HG02610 (cell line): Measurements from ENCODE around the gene ARL2.

ENCODE experiments used
- ATAC-seq: cut with Tn5 transposase; IDR thresholded peaks from one replicate; pipeline ENCODE4 v1.9.1; 2021; ENCODE audit warnings: mild to moderate bottlenecking, moderate library complexity; ENCODE audit not compliant: unreplicated experiment

The ARL2 gene

DNA sequence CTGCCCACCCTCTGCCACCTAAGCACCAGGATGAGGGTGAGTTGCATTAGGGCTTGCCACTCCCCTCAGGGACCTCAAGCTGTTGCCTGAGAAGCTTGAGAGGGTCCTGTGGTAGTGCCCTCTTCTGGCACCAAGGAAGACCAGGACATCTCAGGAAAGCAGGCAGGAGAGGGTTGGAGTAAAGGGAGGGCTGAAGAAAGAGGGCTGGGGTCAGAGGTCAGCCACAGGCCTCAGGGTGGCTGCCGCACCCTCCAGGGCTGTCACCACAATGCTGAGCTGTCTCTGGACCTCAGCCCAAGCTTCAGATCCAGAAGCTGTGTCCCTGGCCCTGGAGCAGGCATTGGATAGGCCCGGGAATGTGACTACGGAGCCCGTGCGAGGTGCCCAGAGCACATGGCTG, 31.1 kb downstream of the ARL2 start:
- ATAC-seq, result no peak

DNA sequence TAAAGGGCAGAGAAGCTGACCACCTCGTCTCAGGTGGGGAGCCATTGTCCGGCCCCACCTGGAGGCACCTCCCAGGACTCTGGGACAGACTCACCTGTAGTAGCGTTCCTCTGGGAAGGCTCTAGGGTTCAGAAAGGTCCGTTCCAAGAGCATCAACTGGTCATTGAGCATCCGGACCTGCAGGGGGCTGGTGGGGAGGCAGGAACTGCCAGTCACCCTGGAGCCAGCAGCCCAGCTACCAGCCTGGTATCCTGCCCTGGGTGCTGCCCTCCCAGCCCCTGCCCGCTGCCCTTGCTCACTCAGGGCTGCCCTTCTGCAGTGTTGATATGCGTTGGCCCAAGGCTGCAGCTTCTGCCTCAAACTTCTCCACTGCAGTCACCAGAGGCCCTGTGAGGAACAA, 31.8 kb downstream of the ARL2 start:
- no peak for ATAC-seq

DNA sequence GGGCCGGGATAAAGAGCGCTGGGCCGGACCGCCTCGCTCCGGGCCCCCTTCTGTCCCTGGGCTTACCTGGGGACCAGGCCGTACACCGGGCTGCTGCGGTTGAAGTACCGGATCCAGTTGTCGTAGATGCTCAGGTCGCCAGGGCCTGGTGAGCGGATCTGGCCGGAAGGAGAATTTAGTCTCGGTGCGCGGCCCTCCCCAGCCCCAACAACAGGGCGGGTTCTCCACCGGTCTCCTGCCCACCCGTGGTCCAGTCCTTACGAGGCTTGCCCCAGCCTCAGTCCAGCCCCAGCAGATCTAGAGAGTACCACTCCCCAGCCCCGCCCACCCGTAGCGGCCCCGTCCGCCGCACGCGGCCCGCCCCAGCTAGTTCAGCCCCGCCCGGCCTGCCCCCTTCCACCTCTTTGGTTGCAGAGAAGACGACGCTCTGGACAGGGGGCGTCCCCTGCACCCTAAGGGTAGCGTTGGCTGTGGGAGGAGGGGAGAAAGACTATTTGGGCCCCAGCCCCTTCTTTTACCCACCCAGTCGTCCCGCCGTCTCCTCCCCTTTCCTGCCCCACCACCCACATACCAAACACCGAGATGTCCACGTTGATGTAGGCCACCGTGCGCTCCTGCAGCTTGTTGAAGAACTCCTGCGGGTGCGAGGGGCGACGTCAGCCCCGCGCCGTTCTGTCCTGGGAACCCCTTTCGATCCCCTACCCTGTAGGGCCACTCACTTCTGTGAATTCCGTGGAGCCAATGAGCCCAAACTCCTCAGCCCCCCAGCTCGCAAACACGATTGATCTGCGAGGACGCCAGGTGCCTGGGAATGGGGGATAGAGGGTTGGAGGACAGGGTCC, 33.8 kb downstream of the ARL2 start:
- no peak for ATAC-seq

DNA sequence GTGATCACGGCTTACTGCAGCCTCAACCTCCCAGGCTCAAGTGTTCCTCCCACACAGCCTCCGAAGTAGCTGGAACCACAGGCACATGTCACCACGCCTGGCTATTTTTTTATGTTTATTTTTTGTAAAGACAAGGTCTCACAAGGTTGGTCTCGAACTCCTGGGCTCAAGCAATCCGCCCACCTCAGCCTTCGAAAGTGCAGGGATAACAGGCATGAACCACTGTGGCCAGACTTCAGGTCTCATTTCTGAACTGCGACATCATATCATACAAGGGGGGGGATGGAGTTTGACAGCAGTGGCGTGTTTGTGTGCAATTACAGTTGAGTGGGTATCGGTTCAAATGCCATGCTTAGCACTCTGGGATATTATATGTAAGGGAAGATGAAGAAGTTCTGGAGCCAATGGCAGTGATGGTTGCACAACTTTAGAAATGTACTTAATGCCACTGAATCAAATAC, 37.5 kb downstream of the ARL2 start:
- ATAC-seq, result no peak

DNA sequence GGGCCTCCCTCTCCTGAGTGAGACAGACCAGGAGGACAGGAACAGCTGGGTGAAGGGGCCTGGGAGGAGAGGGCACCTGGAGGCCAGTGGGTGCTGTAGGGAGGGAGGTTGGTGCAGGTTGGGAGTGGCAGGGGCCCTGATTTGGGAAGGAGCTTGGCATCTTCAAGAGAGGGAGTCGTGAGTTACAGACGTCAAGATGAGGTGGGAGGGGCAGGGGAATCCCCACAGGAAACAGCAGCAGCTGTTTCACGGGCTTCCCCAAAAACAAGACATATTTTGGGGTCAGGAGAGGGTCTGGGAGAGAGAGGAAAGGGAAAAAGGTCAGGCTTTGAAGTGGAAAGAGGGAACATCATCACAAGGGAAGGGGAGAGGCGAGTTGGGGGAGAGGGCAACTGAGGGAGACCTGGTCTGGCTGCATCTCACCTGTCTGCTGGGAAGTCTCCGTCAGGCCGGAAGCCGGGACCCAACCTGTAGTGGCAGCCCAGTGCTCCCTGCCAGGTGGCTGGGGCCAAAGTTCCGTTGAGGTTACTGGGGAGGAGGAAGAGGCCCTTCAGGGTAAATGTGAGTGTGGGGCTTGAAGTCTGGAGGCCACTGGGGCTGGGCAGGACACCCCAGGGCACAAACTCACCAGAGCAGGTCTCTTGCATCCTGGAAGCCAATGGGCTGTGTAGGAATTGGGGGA, 40.0 kb downstream of the ARL2 start:
- no peak for ATAC-seq

DNA sequence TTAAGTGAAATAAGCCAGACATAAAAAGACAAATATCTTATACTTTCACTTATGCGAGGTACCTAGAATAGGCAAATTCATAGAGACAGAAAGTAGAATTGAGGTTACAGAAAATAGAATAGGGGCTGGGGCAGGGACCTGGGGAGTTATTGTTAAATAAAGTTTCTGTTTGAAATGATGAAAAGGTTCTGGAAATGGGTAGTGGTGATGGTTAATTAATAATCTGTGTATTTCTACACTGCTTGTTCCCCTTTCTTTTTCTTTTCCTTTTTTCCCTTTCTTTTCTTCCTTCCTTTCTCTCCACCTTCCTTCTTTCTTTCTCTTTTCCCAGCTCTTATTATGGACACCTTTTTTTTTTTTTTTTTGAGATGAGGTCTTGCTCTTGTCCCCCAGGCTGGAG, 41.6 kb downstream of the ARL2 start:
- no peak for ATAC-seq

DNA sequence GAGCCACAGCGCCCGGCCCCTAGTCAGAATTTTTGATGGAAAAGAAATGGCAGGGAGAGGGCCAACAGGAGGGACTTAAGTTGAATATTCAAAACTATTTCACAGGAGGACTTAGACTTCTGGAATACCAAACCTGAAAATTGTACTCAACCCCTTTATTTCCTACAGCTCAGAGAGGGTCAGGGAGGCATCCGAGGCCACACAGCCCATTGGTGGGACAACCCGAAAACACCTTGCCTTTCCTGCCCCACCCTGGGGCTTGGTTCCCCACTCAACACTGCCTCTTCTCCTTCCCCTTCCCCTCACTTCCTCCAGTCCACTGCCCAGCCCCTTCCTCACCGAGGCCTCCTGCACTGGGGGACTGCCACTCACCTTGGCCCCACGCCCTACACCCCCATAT, 43.0 kb downstream of the ARL2 start:
- no peak for ATAC-seq

DNA sequence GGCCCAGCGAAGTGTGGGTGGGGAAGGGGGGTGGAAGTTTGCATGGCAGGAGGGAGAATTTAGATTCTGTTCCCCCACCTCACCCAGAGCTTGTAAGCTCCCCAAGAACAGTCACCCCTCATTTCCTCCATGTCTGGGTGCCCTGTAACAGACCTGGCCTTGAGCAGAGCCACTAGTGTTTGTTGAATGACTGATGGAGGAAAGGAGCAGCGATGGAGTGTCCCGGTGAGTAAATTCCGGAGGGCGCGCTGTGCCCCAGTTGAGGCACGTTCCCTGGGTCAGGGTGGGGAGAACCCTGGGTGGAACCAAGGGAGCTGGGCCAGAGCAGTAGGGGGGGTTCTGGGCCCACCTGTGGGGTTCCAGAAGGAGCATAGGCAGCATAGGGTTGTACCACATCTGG, 43.6 kb downstream of the ARL2 start:
- no peak for ATAC-seq

DNA sequence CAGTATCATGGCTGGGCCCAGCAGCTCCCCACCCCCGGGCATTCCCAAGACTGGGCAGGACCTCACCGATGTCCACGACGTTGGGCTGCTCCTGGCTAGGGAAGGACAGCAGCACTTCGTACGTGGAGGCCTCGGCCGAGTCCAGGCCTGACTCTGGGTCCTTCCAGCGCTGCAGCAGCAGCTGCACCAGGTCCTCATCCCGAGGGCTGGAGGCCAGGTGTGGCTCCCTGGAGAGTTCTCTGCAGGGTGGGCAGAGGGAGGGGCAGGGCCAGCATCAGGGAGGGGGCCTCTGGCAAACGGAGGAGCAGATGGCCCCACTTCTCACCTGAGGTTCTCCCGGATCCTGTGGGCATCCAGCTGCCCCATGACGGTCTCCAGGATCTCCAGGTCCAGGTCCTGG, 44.1 kb downstream of the ARL2 start:
- no peak for ATAC-seq

DNA sequence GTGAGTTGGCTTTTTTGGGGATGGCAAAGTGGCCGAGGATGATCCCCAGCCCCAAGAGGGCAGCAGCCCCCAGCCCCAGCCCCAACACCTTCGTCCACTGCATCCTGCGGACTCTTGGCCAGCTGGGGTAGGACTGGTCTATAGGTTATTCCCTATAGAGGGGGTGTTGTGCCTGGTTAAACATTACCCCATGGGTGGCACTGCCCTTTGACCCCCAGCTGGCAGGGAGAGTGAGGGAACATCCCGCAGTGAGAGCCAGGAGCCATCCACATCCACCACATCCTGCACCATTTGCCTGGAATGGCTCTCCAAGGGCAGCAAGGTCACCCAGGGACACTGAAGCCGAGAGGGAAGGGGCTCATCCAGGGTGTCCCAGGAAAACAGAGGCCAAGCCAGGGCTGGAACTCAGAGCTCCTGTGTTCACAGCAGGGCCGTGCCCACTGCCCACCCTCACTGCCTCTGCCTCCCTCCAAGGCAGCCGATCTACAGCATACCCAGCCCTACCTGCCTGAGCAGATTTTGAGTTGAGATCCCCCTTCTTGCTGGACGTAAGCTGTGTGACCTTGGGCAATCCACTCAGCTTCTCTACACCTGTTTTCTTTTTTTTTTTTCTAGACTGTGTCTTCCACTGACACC, 44.6 kb downstream of the ARL2 start, which contains the start of gene NAALADL1:
Gene NAALADL1 (minus strand): TSS at position 135 of the 636 bp plus-strand sequence. CDS start 32 bp downstream, at position 103.
- no peak for ATAC-seq

DNA sequence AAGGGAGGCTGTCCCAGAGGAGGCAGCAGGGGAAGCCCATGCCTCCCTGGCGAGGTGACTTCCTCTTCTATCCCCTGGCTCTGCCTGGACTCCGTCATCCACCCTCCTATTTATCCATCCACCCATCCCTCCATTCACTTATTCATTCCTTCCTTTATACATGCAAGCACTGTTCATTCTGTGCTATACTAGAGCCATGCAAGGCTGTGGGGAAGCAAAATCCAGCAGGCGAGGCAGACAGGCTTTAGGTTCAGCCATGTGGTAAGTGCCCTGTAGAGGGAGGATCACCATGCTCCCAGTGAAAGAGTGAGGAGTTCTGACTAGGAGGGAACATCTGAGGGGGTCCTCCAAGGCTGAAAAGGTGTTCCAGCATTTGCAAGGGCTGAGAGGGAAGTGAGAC, 45.6 kb downstream of the ARL2 start:
- ATAC-seq, result no peak

DNA sequence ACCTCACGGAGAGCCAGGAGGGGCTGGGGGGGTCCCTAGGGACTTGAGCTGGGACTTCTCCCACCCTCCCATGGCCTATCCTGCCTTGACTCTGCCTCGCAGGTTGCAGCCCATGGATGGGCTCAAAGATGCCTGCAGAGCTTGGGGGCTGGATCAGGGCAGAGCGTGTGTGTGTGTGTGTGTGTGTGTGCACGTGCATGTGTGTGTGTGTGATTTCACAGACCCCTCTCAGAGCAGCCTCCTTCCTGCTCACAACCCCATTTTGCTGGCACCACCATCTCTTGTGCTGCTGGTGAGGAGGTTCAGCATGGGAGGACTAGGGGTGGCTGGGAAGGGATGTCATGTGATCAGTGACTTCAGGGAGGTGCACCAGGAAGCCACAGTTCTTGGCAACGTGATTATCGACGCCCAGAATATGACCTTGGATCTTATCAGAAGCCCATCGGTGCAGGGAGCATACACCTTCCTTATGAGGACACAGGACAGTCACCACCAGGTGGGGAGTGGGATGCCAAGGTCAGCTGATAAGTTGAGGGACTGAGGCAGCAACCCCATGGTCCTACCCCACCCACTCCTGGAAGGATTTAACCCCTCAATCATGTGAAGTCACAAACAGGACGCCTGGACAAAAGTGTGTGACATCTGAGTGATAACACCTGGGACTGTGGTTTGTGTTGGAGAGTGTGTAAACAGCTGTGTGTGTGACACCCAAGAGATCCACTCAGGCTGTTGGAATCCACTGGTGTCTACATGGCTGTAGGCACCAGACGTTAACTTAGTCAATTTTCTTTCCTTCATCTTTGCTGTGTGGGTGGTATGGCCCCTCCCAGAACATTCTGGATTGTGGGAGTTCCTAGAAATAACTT, 46.2 kb downstream of the ARL2 start:
- no peak for ATAC-seq

DNA sequence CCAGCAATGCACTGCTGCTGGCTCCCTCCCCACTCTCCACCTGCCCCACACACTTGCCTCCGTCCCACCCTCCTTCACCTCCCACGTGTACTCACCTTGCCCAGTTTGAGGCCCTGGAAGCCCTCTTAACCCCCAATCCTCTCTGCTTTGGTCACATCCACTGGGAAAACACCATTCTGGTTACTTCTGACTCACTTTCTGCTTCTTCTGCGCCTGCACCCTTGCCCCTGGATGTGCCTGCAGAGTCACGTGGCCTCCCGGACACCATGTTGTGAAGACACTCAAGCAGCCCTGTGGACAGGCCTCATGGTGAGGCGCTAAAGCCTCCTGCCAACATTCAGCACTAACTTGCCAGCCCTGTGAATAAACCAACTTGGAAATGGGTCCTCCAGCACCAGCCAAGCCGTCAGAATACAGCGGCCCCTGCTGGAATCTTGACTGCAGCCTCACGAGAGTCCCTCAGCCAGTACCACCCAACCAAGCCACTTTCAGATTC, 47.0 kb downstream of the ARL2 start:
- ATAC-seq, result no peak

DNA sequence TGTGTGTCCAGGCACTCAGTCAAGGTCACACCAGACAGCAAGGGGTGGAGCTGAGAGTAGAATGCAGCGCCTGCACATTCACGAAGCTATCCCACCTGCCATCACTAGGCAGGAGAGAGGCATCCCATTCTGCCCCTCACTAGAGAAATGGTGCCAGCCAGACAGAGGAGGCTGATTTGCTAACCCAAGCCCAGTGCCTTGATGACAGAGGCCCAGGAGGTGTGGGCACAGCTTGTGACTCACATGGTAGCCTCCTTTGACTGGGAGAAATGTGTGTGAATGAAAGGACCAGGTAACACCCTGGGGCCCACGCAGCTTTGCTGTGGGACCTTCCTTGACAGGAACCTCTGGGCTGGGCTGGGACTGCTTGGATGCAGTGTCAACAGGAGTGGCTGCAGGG, 49.6 kb downstream of the ARL2 start:
- ATAC-seq, result no peak

DNA sequence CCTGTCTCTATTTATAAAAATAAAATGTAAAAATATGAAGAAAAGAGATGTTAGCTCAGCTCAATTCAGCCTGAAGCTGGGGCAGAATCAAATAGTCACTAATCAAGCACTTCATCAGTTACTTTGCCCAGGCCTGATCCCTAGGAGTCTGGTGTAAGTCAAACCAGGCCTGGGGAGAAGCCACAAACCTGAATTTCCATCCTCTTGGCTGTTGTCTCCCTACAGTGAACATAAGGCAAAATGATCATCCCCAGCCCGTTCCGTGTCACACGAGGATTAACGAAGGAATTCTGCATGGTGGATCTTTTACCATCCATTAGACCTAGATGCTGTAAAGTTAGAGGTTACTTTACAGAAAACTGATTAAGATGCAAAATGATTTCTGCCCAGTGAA, 50.9 kb downstream of the ARL2 start:
- no peak for ATAC-seq

DNA sequence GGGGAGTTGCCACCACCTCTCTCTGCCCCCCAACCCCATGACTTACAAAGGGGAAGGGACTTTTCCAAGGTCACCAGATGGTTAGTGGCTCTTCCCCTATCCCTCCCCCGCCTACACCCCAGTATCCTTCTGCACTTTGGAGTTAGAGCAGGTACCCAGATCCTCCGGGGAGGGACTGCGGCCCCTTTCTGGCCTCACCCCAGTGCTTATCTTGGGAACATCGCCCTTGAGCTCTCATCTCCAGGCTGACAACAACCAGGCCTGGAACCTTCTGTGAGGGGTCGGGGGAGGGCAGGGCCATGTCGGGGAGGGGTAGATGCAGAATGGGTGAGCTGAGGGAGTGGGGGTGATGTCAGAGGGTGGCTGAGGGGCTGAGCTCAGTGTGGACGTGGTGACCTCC, 51.9 kb downstream of the ARL2 start:
- no peak for ATAC-seq

DNA sequence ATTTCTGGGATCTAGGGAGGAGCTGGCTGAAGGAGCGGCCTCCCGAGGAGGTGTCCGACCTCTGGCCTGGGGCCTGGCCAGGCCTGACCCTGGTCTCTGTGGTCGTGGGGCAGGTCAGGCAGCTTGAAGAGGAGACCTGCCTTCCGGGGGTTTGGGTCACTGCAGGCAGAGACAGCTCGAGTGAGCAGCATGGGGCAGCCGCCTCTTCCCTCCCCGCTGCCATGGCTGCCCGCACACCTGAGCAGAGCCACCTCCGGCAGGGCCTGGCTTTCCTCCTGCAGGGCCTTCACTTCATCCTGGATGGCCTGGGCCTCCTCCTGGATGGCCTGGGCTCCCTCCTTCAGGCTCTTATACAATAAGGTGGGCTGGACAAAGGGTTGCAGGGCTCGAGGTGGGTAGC, 52.4 kb downstream of the ARL2 start:
- no peak for ATAC-seq

DNA sequence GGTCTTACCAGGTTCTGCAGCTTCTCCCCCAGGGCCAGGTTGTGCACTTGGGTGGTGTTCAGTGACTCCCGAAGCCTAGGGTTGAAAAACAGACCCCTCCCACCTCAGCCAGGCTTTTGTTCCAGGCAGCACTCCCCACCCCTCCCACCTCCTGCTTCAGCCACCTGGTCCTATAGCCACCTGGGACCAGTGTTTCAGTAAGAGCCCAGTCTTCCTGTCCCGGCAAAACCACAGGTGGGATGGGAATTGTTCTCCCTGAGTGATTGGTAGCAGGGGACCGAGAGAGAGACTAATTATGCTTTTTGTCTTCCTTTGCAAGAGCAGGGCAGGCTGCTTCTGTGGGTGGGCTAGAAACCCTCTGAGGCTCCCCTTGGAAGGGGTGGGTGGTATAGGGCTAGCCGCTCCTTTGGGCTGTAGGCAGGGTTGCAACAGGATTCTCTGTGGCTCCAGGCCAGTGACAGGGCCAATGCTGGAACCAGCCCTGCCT, 52.9 kb downstream of the ARL2 start:
- ATAC-seq, result no peak

DNA sequence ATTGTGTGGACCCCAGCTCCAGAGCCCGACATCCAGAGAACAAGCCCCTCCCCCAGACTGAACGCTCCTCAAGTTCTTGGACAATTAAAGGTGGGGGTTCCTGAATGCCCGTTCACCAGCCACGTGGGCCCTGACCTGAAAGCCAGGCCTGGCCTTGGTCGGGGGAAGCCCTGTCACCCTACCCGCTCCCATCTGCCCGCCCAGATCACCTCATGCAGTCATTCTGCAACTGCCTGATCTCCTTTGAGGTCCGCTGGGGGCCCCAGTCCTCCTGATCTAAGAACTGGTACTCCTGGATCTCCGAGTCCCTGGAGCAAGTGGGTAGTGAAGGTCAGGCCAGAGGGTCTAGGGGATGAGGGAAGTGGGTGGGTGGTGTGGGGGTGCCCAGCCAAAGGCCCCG, 53.5 kb downstream of the ARL2 start:
- no peak for ATAC-seq

DNA sequence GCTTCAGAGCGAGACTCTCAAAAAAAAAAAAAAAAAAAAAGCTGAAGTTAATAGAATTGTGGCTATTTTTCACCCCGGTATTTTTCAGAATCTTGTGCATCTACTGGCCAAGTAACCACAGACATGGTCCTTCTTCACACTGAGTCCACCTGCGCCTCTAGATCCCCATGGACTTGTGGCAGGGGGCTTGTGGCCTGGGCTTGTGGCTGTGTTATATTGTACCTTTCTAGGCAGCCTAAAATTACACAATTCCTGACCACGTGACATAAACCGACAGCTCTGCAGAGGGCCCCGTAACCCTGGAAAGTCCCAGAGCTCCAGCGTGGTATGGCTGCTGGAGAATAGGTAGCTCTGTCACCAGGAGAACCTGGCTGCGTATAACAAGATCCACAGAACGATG, 55.3 kb downstream of the ARL2 start:
- no peak for ATAC-seq
